HepG2 (cell line): ENCODE data around the gene JAK2. TPM values are rescaled to one million over a fixed set of nuclear protein-coding genes. Genes with fewer than 3 reads are reported as not detected.

Experiments
- ATAC-seq: fragments of 200-7000 bp; cut with Tn5 transposase; 3 replicates; pipeline ENCODE4 v1.9.1; 2020; ENCODE audit warnings: mild to moderate bottlenecking, moderate library complexity
- BruUV-seq: library from RNA; stranded (reverse); fragments of 400-500 nt; replicated peaks from 2 replicates; lab custom pipeline; 2021; lab: Mats Ljungman, UMichigan
- CTCF ChIA-PET: fragments of 300-600 bp; formaldehyde crosslinking; extraction: SDS; loops from one replicate; lab custom pipeline; 2021; ENCODE audit warnings: low total read pairs, inconsistent platforms, low intra/inter-chr PET ratio; lab: Yijun Ruan, JAX
- POLR2A ChIA-PET: fragments of 350-600 bp; sonication (Branson Sonifier 250); formaldehyde crosslinking; loops from one replicate; lab custom pipeline; 2020; ENCODE audit warnings: antibody characterized with exemption, inconsistent platforms; lab: Yijun Ruan, JAX
- DNase-seq: peaks from one replicate; pipeline ENCODE4 v3.0.0-alpha.2; 2015; ENCODE audit warnings: low spot score
- FAIRE-seq: peaks from 3 replicates; lab custom pipeline; 2011; peaks lifted over from hg19 to GRCh38; lab: Jason Lieb, UNC
- H2AFZ ChIP-seq: one replicate; pipeline ENCODE4 v1.6.1; 2011; ENCODE audit warnings: low read length, inconsistent platforms
- H3K27ac ChIP-seq: fragments of 300-600 bp; 3 replicates; pipeline ENCODE4 v1.8.0; 2011; ENCODE audit warnings: mixed run types, mild to moderate bottlenecking, mixed read lengths, low read length, inconsistent platforms; ENCODE audit not compliant: insufficient read depth; ENCODE audit errors: extremely low read length
- H3K27me3 ChIP-seq, 2 experiments: fragments of 200-600 bp in 1 of 2; 2 replicates in 1 of 2; 3 replicates in 1 of 2; pipeline versions ENCODE4 v1.6.0 to v1.8.0; 2011; ENCODE audit warnings: low read length in 2 of 2, mild to moderate bottlenecking in 2 of 2, moderate library complexity in 2 of 2, inconsistent platforms in 1 of 2; ENCODE audit not compliant: insufficient read depth in 2 of 2, control insufficient read depth in 1 of 2
- H3K36me3 ChIP-seq, 2 experiments: fragments of 200-600 bp in 1 of 2; replicated peaks in 1 of 2; 2 replicates in 1 of 2; 3 replicates in 1 of 2; pipeline versions ENCODE4 v1.5.1 to v1.8.0; 2011; ENCODE audit warnings: low read length in 2 of 2, inconsistent platforms in 1 of 2; ENCODE audit not compliant: insufficient read depth in 2 of 2, control insufficient read depth in 1 of 2
- H3K4me1 ChIP-seq: 2 replicates; pipeline ENCODE4 v1.5.1; 2012; ENCODE audit warnings: low read length, inconsistent platforms; ENCODE audit not compliant: insufficient read depth
- H3K4me2 ChIP-seq: 2 replicates; pipeline ENCODE4 v1.6.0; 2011; ENCODE audit warnings: low read depth, low read length, inconsistent platforms
- H3K4me3 ChIP-seq, 3 experiments: fragments of 200-600 bp in 1 of 3; sonication (generic), shearing (Covaris generic) in 1 of 3; replicated peaks in 1 of 3; 2 replicates each; pipeline ENCODE4 v1.5.1; 2011 to 2016; ENCODE audit warnings: low read length in 3 of 3, inconsistent platforms in 2 of 3, low read depth in 2 of 3, mild to moderate bottlenecking in 2 of 3, control low read depth in 1 of 3, mixed read lengths in 1 of 3; ENCODE audit not compliant: insufficient read depth in 1 of 3
- H3K79me2 ChIP-seq: one replicate; pipeline ENCODE4 v1.6.1; 2011; ENCODE audit warnings: low read length, inconsistent platforms; ENCODE audit not compliant: insufficient read depth
- H3K9ac ChIP-seq: 2 replicates; pipeline ENCODE4 v1.6.0; 2011; ENCODE audit warnings: mild to moderate bottlenecking, low read depth, low read length, inconsistent platforms; ENCODE audit not compliant: insufficient read depth
- H3K9me3 ChIP-seq: 2 replicates; pipeline ENCODE4 v1.5.1; 2012; ENCODE audit warnings: mild to moderate bottlenecking, low read length
- H4K20me1 ChIP-seq: 2 replicates; pipeline ENCODE4 v1.6.0; 2011; ENCODE audit warnings: inconsistent platforms, mild to moderate bottlenecking, low read length, moderate library complexity; ENCODE audit not compliant: insufficient read depth
- ZFP36L2 ChIP-seq: sonication (generic); formaldehyde crosslinking; IDR thresholded peaks from 2 replicates; pipeline ENCODE4 v1.4.0; 2020; ENCODE audit warnings: missing genetic modification reagents
- ZFX ChIP-seq: sonication (generic); formaldehyde crosslinking; IDR thresholded peaks from 2 replicates; pipeline ENCODE4 v1.4.0; 2020; ENCODE audit warnings: mild to moderate bottlenecking, low read depth, missing genetic modification reagents, moderate library complexity
- ZNF276 ChIP-seq: sonication (generic); formaldehyde crosslinking; IDR thresholded peaks from 2 replicates; pipeline ENCODE4 v1.4.0; 2020; ENCODE audit warnings: mild to moderate bottlenecking, low read depth, missing genetic modification reagents
- ZNF512 ChIP-seq: sonication (generic); formaldehyde crosslinking; IDR thresholded peaks from 2 replicates; pipeline ENCODE4 v1.4.0; 2020; ENCODE audit warnings: mild to moderate bottlenecking, missing genetic modification reagents
- ZNF784 ChIP-seq: sonication (generic); formaldehyde crosslinking; IDR thresholded peaks from 2 replicates; pipeline ENCODE4 v1.5.1; 2020; ENCODE audit warnings: missing genetic modification reagents, mild to moderate bottlenecking, borderline replicate concordance
- WGBS: methylation state at CpG from one replicate; pipeline ENCODE4 v1.1.6; 2017; ENCODE audit warnings: low lambda C conversion rate; 5-methylcytosine and 5-hydroxymethylcytosine counted together
- in situ Hi-C: cut with HindIII; loops from 2 replicates; pipeline ENCODE4 v1.10.0; 2017; ENCODE audit warnings: low pct_unique_long_range_greater_than_20kb; ENCODE audit not compliant: extremely low pct_ligation_motif_present
- intact Hi-C: fragments of 100-400 bp; cut with micrococcal nuclease; formaldehyde crosslinking; loops from one replicate; pipeline ENCODE4 v1.10.0; 2022; ENCODE audit not compliant: unreplicated experiment
- polyA plus RNA-seq, 8 experiments: library from polyadenylated mRNA; depleted of rRNA in 3 of 8; stranded (reverse) in 7 of 8; unstranded in 1 of 8; fragments of >200 nt; fragmentation: Illumina TruSeq in 4 of 8; extraction: Trizol in 4 of 8; gene quantifications; 2 replicates each; pipeline versions ENCODE4 v1.2.1 to v1.2.3, GENCODE V29; 2011 to 2016; ENCODE audit warnings: low read depth in 4 of 8, missing spikeins in 1 of 8, mixed read lengths in 1 of 8; ENCODE audit not compliant: insufficient read depth in 1 of 8
- total RNA-seq, 5 experiments: library from RNA; depleted of rRNA; stranded (reverse); fragments of >200 nt; fragmentation: Illumina TruSeq; extraction: Trizol; gene quantifications; 2 replicates each; pipeline ENCODE4 v1.2.3, GENCODE V29; 2016; ENCODE audit warnings: low read depth in 1 of 5

JAK2 gene
- total and polyA plus RNA-seq, 2 of the 13 experiments (the other 11 are each of a cell fraction or from before 2014, with no cell fraction given) = 1.1 to 4.1 TPM

- TF ChIP-seq ZNF276 (CRISPR knock-in tag) (no peak), ZNF512 (CRISPR knock-in tag) (no peak), ZFP36L2 (CRISPR knock-in tag) (no peak), ZNF784 (CRISPR knock-in tag) (no peak)
Observed at GRCh38 chr9:4997631-4998030, 12.6 kb downstream of the JAK2 start (continued).

- Histone ChIP-seq H4K20me1 (no peaks in the 10 kb centered on the region), H3K27ac (no peak overlapping the region), H3K79me2 (no peaks in the 10 kb centered on the region), H3K4me3 (no peak overlapping the region), H3K9me3 (peaks cover 14% of the 10 kb centered on the region), H2AFZ (no peak overlapping the region), H3K27me3 (no peaks in the 10 kb centered on the region), H3K36me3 (no peaks in the 10 kb centered on the region), H3K4me2 (no peak overlapping the region), H3K9ac (no peak overlapping the region), H3K4me1 (no peaks in the 10 kb centered on the region)
- FAIRE-seq (no peak), ATAC-seq (no peak), DNase-seq (no peak)
- intact Hi-C loops = no loop called here
- TF ChIP-seq ZFX = no peak
- ChIA-PET CTCF (no interaction called here), POLR2A (no interaction called here)
- BruUV-seq = no TSS peak
- WGBS = 89% methylated on average over 1 of the region's 1 CpG
- in situ Hi-C loops = loop anchor here (10.0 kb wide), 1 partner anchor 62 kb away; no protein-coding TSS in a partner anchor
Observed at GRCh38 chr9:5002811-5003210, 17.7 kb downstream of the JAK2 start.
